Transverse colon (tissue), 4 donors: ENCODE results near the gene DCHS2.

Source experiments
- EP300 ChIP-seq: sonication (generic); formaldehyde crosslinking; IDR thresholded peaks from one replicate; pipeline ENCODE4 v1.6.1; 2017; ENCODE audit warnings: antibody characterized with exemption, low read depth
- POLR2A ChIP-seq: fragments of 450-650 bp; IDR thresholded peaks from one replicate; pipeline ENCODE4 v1.6.1; 2016; ENCODE audit warnings: antibody characterized with exemption, mild to moderate bottlenecking, moderate library complexity
- POLR2AphosphoS5 ChIP-seq, 3 donors: sonication (generic); formaldehyde crosslinking; IDR thresholded peaks; one replicate each; pipeline ENCODE4 v1.6.1; 2016; ENCODE audit warnings: antibody characterized with exemption in 3 of 3
- TF ChIP-seq, protein P1 (sequence below), 5 experiments: fragments of 200-600 bp in 3 of 5; fragments of 450-650 bp in 2 of 5; sonication (generic) in 3 of 5; IDR thresholded peaks; 1 replicate in 2 of 5; 2 replicates in 3 of 5; pipeline ENCODE4 v1.5.1; 2016 to 2017; ENCODE audit warnings: antibody characterized with exemption in 5 of 5, inconsistent platforms in 3 of 5, mild to moderate bottlenecking in 2 of 5, moderate library complexity in 1 of 5

DNA sequence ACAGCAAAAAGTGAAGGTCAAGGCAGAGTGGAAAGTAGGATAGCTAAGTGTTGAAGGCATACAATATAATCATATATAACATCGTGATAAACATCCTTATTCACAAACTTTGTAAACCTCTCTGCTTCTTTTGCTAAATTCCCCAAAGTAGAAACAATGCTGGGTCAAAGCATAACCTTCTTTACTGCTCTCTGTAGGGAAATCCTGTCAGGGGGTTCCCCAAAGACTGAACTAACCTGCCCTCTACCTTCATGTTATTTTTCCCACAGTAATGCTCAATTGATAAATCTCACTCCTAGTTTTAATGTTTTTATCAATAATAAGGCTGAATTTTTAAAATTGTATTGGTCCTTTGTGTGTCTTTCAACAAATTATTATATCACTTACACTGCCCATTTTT, 55.7 kb downstream of the DCHS2 start:
- TF ChIP-seq, protein P1, sequence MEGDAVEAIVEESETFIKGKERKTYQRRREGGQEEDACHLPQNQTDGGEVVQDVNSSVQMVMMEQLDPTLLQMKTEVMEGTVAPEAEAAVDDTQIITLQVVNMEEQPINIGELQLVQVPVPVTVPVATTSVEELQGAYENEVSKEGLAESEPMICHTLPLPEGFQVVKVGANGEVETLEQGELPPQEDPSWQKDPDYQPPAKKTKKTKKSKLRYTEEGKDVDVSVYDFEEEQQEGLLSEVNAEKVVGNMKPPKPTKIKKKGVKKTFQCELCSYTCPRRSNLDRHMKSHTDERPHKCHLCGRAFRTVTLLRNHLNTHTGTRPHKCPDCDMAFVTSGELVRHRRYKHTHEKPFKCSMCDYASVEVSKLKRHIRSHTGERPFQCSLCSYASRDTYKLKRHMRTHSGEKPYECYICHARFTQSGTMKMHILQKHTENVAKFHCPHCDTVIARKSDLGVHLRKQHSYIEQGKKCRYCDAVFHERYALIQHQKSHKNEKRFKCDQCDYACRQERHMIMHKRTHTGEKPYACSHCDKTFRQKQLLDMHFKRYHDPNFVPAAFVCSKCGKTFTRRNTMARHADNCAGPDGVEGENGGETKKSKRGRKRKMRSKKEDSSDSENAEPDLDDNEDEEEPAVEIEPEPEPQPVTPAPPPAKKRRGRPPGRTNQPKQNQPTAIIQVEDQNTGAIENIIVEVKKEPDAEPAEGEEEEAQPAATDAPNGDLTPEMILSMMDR (IDR thresholded peaks at IDR 0.05): no peak
- TF ChIP-seq POLR2AphosphoS5 (IDR thresholded peaks at IDR 0.05) (no peak), POLR2A (no peak), EP300 (no peak)
